Astrocyte of the hippocampus (primary cell): ENCODE data around the gene TEX14.

Experiments used
- DNase-seq: peaks from one replicate; pipeline ENCODE4 v3.0.0; 2011; ENCODE audit warnings: low read depth, low spot score

Gene TEX14

GRCh38 chr17:58529275-58529674, 162.6 kb downstream of the TEX14 start:
- peak; percentile 6 for DNase-seq

DNA sequence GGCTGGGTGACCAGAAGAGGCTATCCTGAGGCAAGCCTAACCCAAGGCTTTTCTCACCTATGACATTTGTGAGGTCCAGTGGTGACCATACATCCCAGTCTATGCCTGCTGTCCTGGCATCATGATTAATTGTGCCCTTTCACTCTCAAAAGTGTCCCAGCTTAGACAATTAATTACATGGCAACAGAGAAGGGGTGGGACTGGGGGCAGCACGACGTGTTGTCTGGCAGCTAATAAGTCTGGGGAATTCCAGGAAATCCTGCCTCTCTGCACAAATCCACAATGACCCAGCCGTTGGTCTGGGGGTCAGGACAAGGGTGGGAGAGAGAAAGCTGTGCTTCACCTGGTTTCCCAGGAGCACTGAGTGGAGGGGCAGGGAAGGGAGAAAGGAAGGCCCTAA, 163.4 kb downstream of the TEX14 start:
- peak; percentile 50 for DNase-seq

DNA sequence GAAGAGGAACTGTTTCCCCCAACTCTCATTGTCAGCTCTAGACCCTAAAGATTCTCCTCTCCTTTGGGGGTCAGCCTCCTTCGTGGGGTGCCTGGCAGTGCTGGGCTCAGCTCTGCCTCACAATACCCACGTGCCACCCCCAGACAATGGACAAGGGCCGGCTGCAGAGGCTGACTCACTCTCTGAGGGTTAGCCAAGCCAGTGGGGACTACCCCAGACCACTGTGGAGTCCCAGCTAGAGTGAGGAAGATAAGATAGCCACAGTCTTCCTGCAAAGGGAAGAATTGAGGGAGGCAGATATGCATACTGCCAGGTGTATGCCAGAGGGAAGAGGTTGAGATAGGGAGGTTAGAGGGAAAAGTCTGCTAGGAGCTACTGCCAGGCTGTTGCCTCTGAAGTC, 163.9 kb downstream of the TEX14 start:
- DNase-seq, result peak; percentile 85

GRCh38 chr17:58527306-58527705, 164.5 kb downstream of the TEX14 start:
- DNase-seq, result peak; percentile 10

DNA sequence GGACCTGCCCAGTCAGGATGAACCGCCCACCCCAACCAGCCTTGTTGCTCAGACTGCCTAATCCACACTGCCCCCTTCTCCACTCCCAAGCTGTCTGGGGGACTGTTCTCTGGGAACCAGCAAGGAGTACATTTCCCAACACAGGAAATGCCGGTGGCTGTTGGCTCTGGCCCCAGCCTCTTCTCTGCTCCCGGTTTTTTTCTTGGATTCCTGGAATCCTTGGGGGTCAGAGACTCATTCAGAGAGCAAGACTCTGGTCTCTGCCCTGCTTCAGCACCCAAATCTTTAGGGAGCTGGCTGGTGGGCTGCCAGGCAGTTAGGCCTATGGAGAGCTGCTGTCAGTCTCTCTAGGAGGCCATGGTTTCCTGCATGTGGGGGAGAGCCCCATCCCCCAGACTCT, 166.6 kb downstream of the TEX14 start:
- peak; percentile 91 for DNase-seq

- no peak for DNase-seq
Observed at GRCh38 chr17:58521680-58522079, 170.2 kb downstream of the TEX14 start.

DNA sequence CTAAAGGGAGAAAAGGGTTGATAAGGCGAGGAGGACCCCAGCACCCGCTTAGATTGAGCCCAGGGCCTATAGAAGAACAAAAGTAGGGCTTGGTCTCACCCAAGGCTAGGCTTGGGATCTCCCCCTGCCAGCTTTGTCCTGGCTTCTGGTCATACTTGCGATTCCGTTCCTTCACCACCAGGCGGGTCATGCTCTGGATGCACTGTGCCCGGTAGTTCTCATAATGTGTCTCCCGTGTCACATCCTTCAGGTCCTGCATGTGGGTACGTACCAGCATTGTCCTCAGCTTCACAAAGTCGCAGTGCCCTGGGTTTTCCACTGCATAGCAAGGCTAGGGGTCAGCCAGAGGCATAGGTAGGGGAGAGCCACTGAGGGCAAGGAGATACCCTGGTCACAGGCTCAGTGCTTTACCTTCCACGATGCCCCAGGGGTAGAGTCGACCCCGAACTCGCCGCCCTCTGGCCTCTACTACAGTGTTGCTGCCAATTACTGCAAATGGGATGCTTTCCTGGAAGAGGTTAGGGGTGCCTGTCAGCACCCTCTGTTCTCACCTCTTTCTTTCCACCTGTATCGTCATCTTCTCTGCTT, 170.9 kb downstream of the TEX14 start:
- DNase-seq, result peak; percentile 40

DNA sequence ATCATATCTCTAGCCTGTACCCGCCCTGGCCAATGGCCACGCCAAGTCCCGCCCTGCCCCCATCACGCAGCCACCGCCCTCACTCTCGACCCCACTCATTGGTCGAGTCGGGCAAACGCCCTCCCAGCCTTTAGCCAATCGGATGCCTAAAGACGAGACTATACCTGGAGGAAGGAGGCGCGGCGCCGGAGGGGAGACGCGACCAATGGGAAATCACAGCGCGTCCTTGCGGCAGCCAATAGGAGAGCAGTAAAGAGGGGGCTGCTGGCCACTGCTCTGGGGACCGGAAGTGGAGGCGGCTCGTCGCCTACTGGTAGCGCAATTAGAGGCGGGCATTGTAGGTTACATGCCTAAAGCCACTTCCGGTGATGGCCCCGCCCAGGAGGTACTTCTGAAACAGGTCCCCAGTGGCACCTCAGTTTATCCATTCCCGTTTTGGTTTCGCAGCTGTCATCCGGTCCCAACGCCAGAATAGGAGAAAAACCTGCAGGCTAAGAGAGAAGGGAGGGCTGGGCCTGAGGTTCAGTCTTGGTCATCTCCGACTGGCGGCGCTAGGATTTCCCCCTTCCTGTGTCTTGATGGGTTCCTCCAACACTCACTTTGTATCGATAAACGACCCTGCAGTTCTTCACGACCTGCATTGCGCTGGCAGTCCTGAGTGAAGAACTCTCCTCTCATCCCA, 173.8 kb downstream of the TEX14 start:
- DNase-seq, result peak; percentile 100

- DNase-seq, result no peak
Observed at GRCh38 chr17:58517378-58517927, 174.4 kb downstream of the TEX14 start.

- no peak for DNase-seq
Observed at GRCh38 chr17:58516644-58517377, 175.0 kb downstream of the TEX14 start.

GRCh38 chr17:58515286-58515685, 176.6 kb downstream of the TEX14 start:
- no peak for DNase-seq

GRCh38 chr17:58514770-58515157, 177.1 kb downstream of the TEX14 start:
- DNase-seq, result no peak

DNA sequence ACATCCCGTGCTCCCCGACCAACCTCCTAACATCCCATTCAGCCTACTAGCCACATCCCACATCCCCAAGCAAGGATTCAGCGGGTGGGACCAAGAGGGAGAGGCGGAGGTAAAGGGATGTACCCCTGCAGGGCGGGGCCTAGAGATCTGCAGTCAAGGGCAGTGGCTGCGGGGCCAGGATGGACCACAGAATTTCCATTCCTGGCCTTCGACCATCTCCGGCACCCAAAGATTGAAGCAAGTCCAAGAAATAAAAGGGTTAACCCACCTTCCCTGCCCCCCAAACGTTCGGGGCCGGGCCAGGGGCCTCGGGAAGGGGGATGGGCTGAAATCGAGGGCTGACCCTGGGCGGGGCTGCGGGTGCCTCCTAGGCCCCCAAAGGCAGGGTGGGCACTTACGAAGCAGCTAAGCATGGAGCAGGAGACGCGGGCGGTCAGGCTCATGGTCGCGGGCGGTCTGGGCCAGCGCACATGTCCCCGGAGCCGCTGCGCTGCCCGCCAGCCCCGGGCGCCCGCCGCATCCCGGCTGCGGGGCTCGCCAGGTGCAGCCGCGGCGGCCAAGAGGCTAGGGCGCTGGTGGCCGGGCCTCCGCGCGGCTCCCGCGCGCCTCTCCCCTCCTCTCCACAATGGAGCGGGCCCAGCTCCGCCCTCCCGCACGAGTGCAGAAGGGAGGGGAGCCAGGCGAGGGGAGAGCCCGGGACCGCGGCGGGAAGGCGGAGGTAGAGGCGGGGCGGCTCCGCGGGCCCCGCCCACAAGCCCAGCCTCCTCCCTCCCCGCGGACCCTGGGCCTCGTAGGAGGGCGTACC, 177.7 kb downstream of the TEX14 start, which contains the start of gene MTMR4:
Gene MTMR4, minus strand, starts transcription at position 674 of the 805 bp plus-strand sequence. Its CDS starts 231 bp downstream, at position 443.
- peak; percentile 90 for DNase-seq

- DNase-seq, result peak; percentile 34
Observed at GRCh38 chr17:58513267-58513964, 178.4 kb downstream of the TEX14 start.

DNA sequence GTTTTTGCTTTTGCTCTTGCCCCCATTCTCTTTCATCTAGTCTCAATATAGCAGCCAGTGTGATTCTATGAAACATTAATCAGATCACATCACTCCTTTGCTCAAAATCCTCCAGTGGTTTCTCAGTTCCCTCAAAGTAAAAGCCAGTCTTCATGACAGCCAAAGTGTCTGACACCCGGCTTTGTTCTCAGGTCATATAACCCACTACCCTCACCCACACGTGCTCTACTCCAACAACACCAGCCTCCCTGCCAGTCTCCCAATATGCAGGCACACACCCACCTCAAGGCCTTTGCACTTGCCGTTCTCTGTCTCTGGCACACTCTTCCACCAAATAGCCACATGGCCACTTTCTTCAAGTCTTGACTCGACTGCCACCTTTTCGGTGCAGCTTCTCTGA, 181.8 kb downstream of the TEX14 start:
- DNase-seq, result no peak

DNA sequence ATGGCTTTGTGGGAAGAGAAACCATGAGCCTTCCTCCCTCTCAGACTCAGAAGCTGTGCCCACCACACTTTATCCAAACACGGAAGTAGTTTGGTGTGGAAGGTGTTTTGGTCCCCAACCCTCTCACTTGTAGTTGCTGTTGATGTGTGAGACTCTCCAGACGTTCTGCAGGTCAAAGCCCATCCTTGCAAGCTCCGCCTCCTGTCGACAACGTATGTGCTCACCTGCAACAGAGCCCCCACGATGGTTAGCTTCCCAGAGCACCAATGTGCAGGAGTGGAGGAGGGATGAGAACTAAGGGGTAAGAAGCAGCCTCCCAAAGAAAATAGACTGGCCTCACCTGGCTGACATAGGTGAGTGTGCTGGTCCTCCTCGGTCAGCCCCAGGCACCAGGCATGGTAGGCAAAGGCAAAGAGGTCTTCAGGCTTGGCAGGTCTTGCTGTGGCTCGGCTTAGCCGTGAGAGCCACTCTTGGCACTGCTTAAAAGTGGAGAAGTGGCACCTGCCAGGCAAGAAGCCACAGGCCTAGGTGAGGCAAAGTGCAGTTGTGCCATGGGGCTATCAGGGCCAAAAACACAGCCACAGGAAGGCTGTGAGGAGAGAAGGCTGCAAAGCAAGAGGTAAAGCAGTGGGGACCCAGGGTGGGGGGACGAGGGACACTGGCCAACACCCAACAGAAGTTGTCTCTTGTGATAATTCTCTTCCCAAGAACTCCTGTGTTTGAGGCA, 183.3 kb downstream of the TEX14 start:
- DNase-seq, result no peak

- DNase-seq, result no peak
Observed at GRCh38 chr17:58507123-58507634, 184.7 kb downstream of the TEX14 start.
